ENCODE data around the gene SLBP. TPM values are rescaled to one million over a fixed set of nuclear protein-coding genes. Genes with fewer than 3 reads are reported as not detected.

Gene SLBP
- total and polyA plus RNA-seq, 10 donors: 24.0 to 52.0 (median 34.7) TPM

DNA sequence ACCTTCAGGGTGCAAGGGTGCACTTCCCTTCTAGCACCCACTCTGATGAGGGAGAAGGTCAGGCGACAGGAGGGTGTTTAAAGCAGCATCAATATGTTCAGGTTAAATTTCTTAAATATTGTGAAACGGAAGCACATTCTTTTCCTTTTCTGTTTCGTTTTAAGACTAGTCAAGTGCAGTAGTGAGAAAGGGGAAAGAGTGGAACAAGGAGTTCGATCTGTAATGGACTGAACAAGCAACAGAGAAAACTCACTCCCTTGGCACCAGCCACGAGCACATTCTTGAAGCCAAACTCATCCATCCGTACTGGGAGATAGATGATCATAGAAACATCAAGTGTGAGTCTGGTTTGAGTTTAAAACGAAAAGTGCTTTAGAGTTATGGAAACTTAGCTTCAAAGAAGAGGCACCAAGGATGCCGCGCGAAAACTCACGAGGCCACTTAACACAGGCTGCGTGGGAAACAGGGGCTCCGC, 28.8 kb downstream of the SLBP start:
- Histone ChIP-seq H3K27me3 (replicated peaks in 1 of 7) (no peaks in the 10 kb centered on the region), H3K9me3 (no peaks in the 10 kb centered on the region), H3K4me1 (peaks cover 8 to 25% (median 18%) of the 10 kb centered on the region in 6 donors), H3K36me3 (no peaks in the 10 kb centered on the region), H3K4me3 (peak overlapping the region; percentile 59 to 92 (median 72)), H3K27ac (peak overlapping the region; percentile 58 to 85 (median 78))
- DNase-seq: no peak
- TF ChIP-seq POLR2AphosphoS5 (IDR thresholded peaks at IDR 0.05) (no peak), POLR2A (IDR thresholded peaks at IDR 0.05) (no peak)
- TF ChIP-seq, protein P1, sequence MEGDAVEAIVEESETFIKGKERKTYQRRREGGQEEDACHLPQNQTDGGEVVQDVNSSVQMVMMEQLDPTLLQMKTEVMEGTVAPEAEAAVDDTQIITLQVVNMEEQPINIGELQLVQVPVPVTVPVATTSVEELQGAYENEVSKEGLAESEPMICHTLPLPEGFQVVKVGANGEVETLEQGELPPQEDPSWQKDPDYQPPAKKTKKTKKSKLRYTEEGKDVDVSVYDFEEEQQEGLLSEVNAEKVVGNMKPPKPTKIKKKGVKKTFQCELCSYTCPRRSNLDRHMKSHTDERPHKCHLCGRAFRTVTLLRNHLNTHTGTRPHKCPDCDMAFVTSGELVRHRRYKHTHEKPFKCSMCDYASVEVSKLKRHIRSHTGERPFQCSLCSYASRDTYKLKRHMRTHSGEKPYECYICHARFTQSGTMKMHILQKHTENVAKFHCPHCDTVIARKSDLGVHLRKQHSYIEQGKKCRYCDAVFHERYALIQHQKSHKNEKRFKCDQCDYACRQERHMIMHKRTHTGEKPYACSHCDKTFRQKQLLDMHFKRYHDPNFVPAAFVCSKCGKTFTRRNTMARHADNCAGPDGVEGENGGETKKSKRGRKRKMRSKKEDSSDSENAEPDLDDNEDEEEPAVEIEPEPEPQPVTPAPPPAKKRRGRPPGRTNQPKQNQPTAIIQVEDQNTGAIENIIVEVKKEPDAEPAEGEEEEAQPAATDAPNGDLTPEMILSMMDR (IDR thresholded peaks at IDR 0.05 in 8 of 11, conservative IDR thresholded peaks at IDR 0.05 in 3 of 11): no peak
- intact Hi-C loops (cut with DNase I; ENCODE audit: low total_unique reads): no loop called here
- WGBS, 5 donors: 3 to 5% (median 4%) methylated on average over 13 of the region's 13 CpGs

DNA sequence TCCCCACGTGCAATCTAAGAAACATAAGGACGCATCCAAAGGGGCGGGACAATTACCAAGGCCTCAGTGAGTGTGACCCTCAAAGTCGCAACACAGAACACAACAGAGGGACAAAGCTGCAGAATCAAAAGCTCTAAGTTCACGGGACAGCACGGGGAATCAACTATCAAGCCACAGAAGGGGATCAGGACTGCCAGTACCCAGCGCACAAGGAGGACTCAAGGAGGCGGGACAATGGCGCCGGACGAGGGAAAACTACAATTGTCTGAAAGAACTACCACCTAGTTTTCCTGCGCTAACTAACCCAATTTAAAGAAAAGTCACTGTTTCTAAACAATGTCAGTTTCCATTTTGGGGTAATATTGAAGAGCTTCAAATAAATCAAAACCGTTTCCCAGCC, 29.3 kb downstream of the SLBP start:
- no peak for TF ChIP-seq POLR2A (IDR thresholded peaks at IDR 0.05)
- TF ChIP-seq POLR2AphosphoS5 (IDR thresholded peaks at IDR 0.05): no peak
- TF ChIP-seq, protein P1 (IDR thresholded peaks at IDR 0.05 in 8 of 11, conservative IDR thresholded peaks at IDR 0.05 in 3 of 11): no peak
- WGBS, 5 donors: 87 to 89% (median 88%) methylated on average over 13 of the region's 13 CpGs
- H3K27me3 ChIP-seq (replicated peaks in 1 of 7): no peaks in the 10 kb centered on the region
- H3K27ac ChIP-seq: peak overlapping the region in 7 of 8 donors; percentile 58 to 85 (median 80)
- DNase-seq: peak; percentile 61
- H3K4me1 ChIP-seq: peaks cover 8 to 25% (median 18%) of the 10 kb centered on the region in 6 donors
- H3K36me3 ChIP-seq: no peaks in the 10 kb centered on the region
- intact Hi-C loops (cut with DNase I; ENCODE audit: low total_unique reads): no loop called here
- H3K4me3 ChIP-seq: peak overlapping the region in 6 of 8 donors; percentile 59 to 92 (median 68)
- H3K9me3 ChIP-seq: no peaks in the 10 kb centered on the region

DNA sequence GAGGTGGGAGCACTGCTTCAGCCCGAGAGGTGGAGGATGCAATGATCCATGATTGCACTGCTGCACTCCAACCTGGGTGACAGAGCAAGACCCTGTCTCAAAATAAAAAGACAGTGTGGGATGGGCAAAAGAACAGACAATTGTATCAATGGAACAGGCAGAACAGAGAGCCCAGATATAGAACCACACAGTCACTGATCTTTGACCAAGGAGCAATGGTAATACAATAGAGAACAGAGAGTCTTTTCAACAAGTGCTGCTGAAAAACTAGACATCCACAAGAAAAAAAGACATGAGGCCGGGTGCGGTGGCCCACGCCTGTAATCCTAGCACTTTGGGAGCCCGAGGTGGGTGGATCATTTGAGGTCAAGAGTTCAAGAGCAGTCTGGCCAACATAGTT, 33.9 kb downstream of the SLBP start:
- WGBS, 5 donors: 81 to 90% (median 88%) methylated on average over 5 of the region's 5 CpGs
- Histone ChIP-seq H3K4me3 (no peak overlapping the region), H3K27me3 (replicated peaks in 1 of 7) (no peaks in the 10 kb centered on the region), H3K4me1 (peaks cover 3 to 6% (median 6%) of the 10 kb centered on the region in 6 donors), H3K9me3 (no peaks in the 10 kb centered on the region), H3K36me3 (no peaks in the 10 kb centered on the region), H3K27ac (no peak overlapping the region)
- DNase-seq: peak; percentile 18
- intact Hi-C loops (cut with DNase I; ENCODE audit: low total_unique reads): no loop called here
- TF ChIP-seq POLR2A (IDR thresholded peaks at IDR 0.05) (no peak), POLR2AphosphoS5 (IDR thresholded peaks at IDR 0.05) (no peak)
- TF ChIP-seq, protein P1 (IDR thresholded peaks at IDR 0.05 in 8 of 11, conservative IDR thresholded peaks at IDR 0.05 in 3 of 11): no peak

DNA sequence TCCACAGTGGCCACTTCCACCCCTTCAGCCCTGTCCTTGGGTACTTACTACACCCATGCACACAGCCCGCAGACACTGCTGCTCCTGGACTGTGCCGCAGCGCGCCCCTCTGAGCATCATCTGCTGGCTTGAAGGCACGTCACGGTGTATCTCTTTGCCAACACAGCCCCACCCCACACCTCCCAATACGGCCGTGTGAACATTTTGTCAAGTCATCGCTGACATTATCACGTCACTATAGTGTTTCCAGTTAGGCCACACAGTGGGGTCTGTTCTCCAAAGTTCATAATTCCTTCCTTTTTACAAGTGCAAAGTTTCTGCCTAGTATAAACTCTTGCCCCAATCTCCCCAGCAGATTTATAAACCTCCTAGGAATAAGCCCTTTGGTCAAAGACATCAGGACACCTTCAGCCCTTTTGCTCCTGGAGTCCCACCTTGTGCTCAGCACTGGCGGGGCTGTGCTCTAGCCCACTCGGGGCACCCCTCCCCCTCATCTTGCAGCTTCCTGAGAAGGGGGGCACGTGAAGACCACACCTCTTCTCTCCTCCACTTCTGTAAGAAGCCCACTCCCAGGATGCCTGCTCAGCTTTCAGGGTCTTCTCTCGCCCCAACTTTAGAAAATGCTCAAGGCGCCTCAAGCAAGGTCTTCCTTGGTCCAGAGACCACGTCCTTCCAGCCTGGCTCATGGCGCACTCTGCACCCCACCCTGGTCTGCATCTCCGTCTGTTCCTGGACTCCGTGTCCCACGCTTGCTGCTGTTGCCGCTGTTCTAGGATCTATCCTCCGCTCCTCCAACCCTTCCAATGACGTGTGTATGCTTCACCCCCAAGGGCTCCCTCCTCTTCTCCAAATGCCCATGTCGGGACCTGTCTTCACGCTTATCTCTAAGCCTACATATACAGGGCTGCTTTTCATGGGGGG, 35.3 kb downstream of the SLBP start:
- H3K36me3 ChIP-seq: no peaks in the 10 kb centered on the region
- no peaks in the 10 kb centered on the region for H3K9me3 ChIP-seq
- no peaks in the 10 kb centered on the region for H3K27me3 ChIP-seq (replicated peaks in 1 of 7)
- intact Hi-C loops (cut with DNase I; ENCODE audit: low total_unique reads): no loop called here
- WGBS, 5 donors: 68 to 79% (median 74%) methylated on average over 24 to 25 of the region's 25 CpGs
- H3K4me3 ChIP-seq: no peak overlapping the region
- H3K27ac ChIP-seq: no peak overlapping the region
- H3K4me1 ChIP-seq: no peaks in the 10 kb centered on the region
- TF ChIP-seq, protein P1 (IDR thresholded peaks at IDR 0.05 in 8 of 11, conservative IDR thresholded peaks at IDR 0.05 in 3 of 11): no peak
- TF ChIP-seq POLR2AphosphoS5 (IDR thresholded peaks at IDR 0.05) (no peak), POLR2A (IDR thresholded peaks at IDR 0.05) (no peak)
- DNase-seq: peak; percentile 47

Measured in spleen (tissue), 11 donors.